Osteocyte (in vitro differentiated cells): Measurements from ENCODE around the gene GRIK2. TPM values are rescaled to one million over a fixed set of nuclear protein-coding genes. Genes with fewer than 3 reads are reported as not detected.
A peak's percentile ranks its signal among the peaks of the same experiment; 100 is the strongest.

ENCODE experiments used
- DNase-seq: peaks from one replicate; pipeline ENCODE4 v3.0.0; 2021; ENCODE audit warnings: mixed read lengths; ENCODE audit not compliant: unreplicated experiment; ENCODE audit errors: extremely low spot score
- H3K27ac Mint-ChIP-seq: one replicate; pipeline ENCODE4 v1.8.0; 2021; ENCODE audit warnings: mild to moderate bottlenecking, mixed read lengths; ENCODE audit not compliant: unreplicated experiment
- H3K27me3 Mint-ChIP-seq: one replicate; pipeline ENCODE4 v1.8.0; 2021; ENCODE audit warnings: mixed read lengths; ENCODE audit not compliant: unreplicated experiment
- H3K36me3 Mint-ChIP-seq: one replicate; pipeline ENCODE4 v1.8.0; 2021; ENCODE audit warnings: mixed read lengths; ENCODE audit not compliant: unreplicated experiment
- H3K4me1 Mint-ChIP-seq: one replicate; pipeline ENCODE4 v1.8.0; 2021; ENCODE audit warnings: mixed read lengths; ENCODE audit not compliant: unreplicated experiment
- H3K4me3 Mint-ChIP-seq: one replicate; pipeline ENCODE4 v1.8.0; 2021; ENCODE audit warnings: mild to moderate bottlenecking, moderate library complexity, mixed read lengths; ENCODE audit not compliant: unreplicated experiment
- H3K9me3 Mint-ChIP-seq: one replicate; pipeline ENCODE4 v1.8.0; 2021; ENCODE audit warnings: mixed read lengths; ENCODE audit not compliant: unreplicated experiment
- CTCF ChIP-seq: fragments of 200-600 bp; sonication (generic); IDR thresholded peaks from 2 replicates; pipeline ENCODE4 v1.5.0; 2021; ENCODE audit warnings: antibody characterized with exemption, mild to moderate bottlenecking, moderate library complexity
- total RNA-seq: library from RNA; stranded (reverse); gene quantifications from 2 replicates; pipeline ENCODE4 v1.2.1, GENCODE V29; 2021

Gene GRIK2
- total RNA-seq, 1 donor from 2014 or later: 7.1 TPM

GRCh38 chr6:101490857-101491256, 97.3 kb downstream of the GRIK2 start:
- DNase-seq: no peak
- no peak overlapping the region for H3K4me3 Mint-ChIP-seq
- no peak overlapping the region for H3K27ac Mint-ChIP-seq
- H3K27me3 Mint-ChIP-seq: no peaks in the 10 kb centered on the region
- H3K4me1 Mint-ChIP-seq: peaks cover 4% of the 10 kb centered on the region
- TF ChIP-seq CTCF: no peak
- H3K36me3 Mint-ChIP-seq: no peaks in the 10 kb centered on the region
- no peaks in the 10 kb centered on the region for H3K9me3 Mint-ChIP-seq

GRCh38 chr6:101502818-101503217, 109.3 kb downstream of the GRIK2 start:
- no peak for DNase-seq
- no peak overlapping the region for H3K4me3 Mint-ChIP-seq
- no peak for TF ChIP-seq CTCF
- no peaks in the 10 kb centered on the region for H3K27me3 Mint-ChIP-seq
- H3K27ac Mint-ChIP-seq: no peak overlapping the region
- peaks cover 4% of the 10 kb centered on the region for H3K4me1 Mint-ChIP-seq
- no peaks in the 10 kb centered on the region for H3K9me3 Mint-ChIP-seq
- no peaks in the 10 kb centered on the region for H3K36me3 Mint-ChIP-seq

- Mint-ChIP-seq H3K4me1 (peaks cover 17% of the 10 kb centered on the region), H3K9me3 (no peaks in the 10 kb centered on the region), H3K27me3 (no peaks in the 10 kb centered on the region), H3K4me3 (no peak overlapping the region), H3K36me3 (no peaks in the 10 kb centered on the region), H3K27ac (peak overlapping the region; percentile 69)
- no peak for TF ChIP-seq CTCF
- no peak for DNase-seq
Measured at GRCh38 chr6:101509536-101509935, 116.0 kb downstream of the GRIK2 start.

- Mint-ChIP-seq H3K9me3 (no peaks in the 10 kb centered on the region), H3K4me3 (no peak overlapping the region), H3K4me1 (peaks cover 15% of the 10 kb centered on the region), H3K36me3 (no peaks in the 10 kb centered on the region), H3K27me3 (no peaks in the 10 kb centered on the region), H3K27ac (no peak overlapping the region)
- DNase-seq: no peak
- no peak for TF ChIP-seq CTCF
Measured at GRCh38 chr6:101513181-101513580, 119.7 kb downstream of the GRIK2 start.

GRCh38 chr6:101516578-101516977, 123.1 kb downstream of the GRIK2 start:
- H3K36me3 Mint-ChIP-seq: no peaks in the 10 kb centered on the region
- no peak overlapping the region for H3K4me3 Mint-ChIP-seq
- H3K27ac Mint-ChIP-seq: no peak overlapping the region
- peaks cover 6% of the 10 kb centered on the region for H3K4me1 Mint-ChIP-seq
- no peaks in the 10 kb centered on the region for H3K9me3 Mint-ChIP-seq
- no peaks in the 10 kb centered on the region for H3K27me3 Mint-ChIP-seq
- TF ChIP-seq CTCF: no peak
- no peak for DNase-seq
